Esophagus (tissue), 2 donors: ENCODE results near the gene SCN10A. TPM values are rescaled to one million over a fixed set of nuclear protein-coding genes. Genes with fewer than 3 reads are reported as not detected.

Experiments used
- H3K27ac ChIP-seq, 2 donors: one replicate each; pipeline ENCODE4 v1.5.1; 2013; ENCODE audit warnings: low read depth in 2 of 2, mild to moderate bottlenecking in 2 of 2, inconsistent platforms in 1 of 2, low read length in 1 of 2, moderate library complexity in 1 of 2
- H3K27me3 ChIP-seq, 2 donors: one replicate each; pipeline ENCODE4 v1.6.1; 2013; ENCODE audit warnings: low read length in 2 of 2, control low read depth in 1 of 2, mild to moderate bottlenecking in 1 of 2; ENCODE audit not compliant: insufficient read depth in 2 of 2, control insufficient read depth in 1 of 2
- H3K36me3 ChIP-seq, 2 donors: one replicate each; pipeline ENCODE4 v1.6.1; 2013; ENCODE audit warnings: low read length in 1 of 2; ENCODE audit not compliant: control insufficient read depth in 2 of 2, insufficient read depth in 2 of 2
- H3K4me1 ChIP-seq, 2 donors: one replicate each; pipeline ENCODE4 v1.6.1; 2013; ENCODE audit warnings: low read length in 1 of 2; ENCODE audit not compliant: control insufficient read depth in 2 of 2, insufficient read depth in 2 of 2
- H3K4me3 ChIP-seq, 2 donors: one replicate each; pipeline ENCODE4 v1.5.1; 2013; ENCODE audit warnings: low read length in 2 of 2, mild to moderate bottlenecking in 2 of 2, low read depth in 1 of 2, moderate library complexity in 1 of 2
- H3K9me3 ChIP-seq, 2 donors: one replicate each; pipeline ENCODE4 v1.6.1; 2013; ENCODE audit warnings: mild to moderate bottlenecking in 2 of 2, low read depth in 1 of 2, low read length in 1 of 2, moderate library complexity in 1 of 2; ENCODE audit not compliant: control insufficient read depth in 2 of 2, insufficient read depth in 1 of 2
- WGBS, 2 donors: extraction: QIAGEN DNeasy Blood & Tissue Kit; methylation state at CpG; one replicate each; pipeline ENCODE4 v1.1.7; 2013; 5-methylcytosine and 5-hydroxymethylcytosine counted together
- polyA plus RNA-seq, 2 donors: library from polyadenylated mRNA; stranded (reverse); fragments of 200-250 nt; gene quantifications; one replicate each; pipeline ENCODE4 v1.2.3, GENCODE V29; 2013
- donor health status: healthy with polysubstance abuse.
- donor health status: Bipolar disorder and iron deficiency.

SCN10A gene
- polyA plus RNA-seq, 2 donors: not detected

DNA sequence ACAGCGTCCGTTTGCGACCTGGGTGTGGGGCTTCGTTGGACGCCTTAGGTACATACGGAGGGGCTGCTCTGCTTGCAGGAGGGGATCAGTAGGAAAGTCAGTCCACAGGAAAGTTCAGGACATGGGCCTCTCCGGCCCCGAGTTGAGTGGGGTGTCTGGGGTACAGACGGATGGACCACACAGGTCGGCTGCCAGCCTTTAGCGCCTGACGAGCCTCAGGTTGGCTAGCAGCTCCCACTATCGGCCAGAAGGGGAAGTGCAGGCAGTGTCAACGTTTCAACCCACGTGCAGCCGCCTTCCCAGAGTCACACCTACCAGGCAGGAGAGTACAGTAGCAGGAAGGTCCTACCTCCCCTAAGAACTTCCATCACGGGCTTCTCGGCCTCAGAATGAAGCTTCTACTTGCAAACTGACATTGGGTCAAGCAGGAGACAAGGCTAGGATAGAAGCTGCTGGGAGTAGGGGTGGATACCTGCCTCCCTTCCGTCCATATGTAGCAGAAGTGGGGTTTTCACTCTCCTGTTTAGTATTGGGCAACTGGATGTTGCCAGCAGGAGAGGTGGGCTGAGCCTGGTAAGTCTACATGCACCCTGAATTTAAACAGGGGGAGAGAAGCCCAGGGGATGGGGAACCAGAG, 164.7 kb downstream of the SCN10A start:
- Histone ChIP-seq H3K36me3 (no peaks in the 10 kb centered on the region), H3K27ac (no peak overlapping the region), H3K9me3 (no peaks in the 10 kb centered on the region), H3K4me3 (no peak overlapping the region), H3K4me1 (peaks cover 5 to 12% of the 10 kb centered on the region in 2 donors), H3K27me3 (peaks cover 0 to 14% of the 10 kb centered on the region in 2 donors)
- WGBS, 2 donors: 12 to 15% methylated on average over 19 of the region's 19 CpGs

DNA sequence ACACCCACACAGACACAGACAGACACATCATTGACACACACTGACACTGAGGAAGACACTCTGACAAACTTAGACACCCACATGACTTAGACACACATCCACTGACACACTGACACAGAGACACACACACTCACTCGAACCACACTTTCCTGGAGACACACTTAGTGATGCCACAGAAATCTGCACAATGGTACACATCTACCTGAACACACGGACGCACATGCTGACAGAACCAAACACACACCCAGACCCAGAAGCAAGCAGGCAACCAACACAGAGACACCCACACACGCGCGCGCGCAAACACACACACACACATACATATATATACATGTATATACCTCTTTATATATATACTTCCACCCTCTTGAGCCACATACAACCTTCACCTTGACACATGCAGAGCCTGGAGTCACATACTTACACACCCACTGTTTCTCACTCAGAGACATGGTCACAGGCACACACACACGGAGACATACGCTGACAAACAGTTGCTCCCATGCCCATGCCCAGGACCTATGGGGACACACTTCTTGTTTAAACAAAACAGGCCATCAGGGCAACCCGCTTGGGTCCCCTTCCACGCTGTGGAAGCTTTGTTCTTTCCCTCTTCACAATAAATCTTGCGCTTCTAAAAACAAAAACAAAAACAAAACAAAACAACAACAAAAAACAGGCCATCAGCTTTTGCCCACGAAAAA, 165.6 kb downstream of the SCN10A start:
- Histone ChIP-seq H3K27me3 (peaks cover 0 to 14% of the 10 kb centered on the region in 2 donors), H3K4me3 (peak overlapping the region in 1 of 2 donors; percentile 11), H3K27ac (no peak overlapping the region), H3K36me3 (no peaks in the 10 kb centered on the region), H3K9me3 (no peaks in the 10 kb centered on the region), H3K4me1 (peaks cover 5 to 12% of the 10 kb centered on the region in 2 donors)
- WGBS, 2 donors: 72 to 76% methylated on average over 14 of the region's 14 CpGs

DNA sequence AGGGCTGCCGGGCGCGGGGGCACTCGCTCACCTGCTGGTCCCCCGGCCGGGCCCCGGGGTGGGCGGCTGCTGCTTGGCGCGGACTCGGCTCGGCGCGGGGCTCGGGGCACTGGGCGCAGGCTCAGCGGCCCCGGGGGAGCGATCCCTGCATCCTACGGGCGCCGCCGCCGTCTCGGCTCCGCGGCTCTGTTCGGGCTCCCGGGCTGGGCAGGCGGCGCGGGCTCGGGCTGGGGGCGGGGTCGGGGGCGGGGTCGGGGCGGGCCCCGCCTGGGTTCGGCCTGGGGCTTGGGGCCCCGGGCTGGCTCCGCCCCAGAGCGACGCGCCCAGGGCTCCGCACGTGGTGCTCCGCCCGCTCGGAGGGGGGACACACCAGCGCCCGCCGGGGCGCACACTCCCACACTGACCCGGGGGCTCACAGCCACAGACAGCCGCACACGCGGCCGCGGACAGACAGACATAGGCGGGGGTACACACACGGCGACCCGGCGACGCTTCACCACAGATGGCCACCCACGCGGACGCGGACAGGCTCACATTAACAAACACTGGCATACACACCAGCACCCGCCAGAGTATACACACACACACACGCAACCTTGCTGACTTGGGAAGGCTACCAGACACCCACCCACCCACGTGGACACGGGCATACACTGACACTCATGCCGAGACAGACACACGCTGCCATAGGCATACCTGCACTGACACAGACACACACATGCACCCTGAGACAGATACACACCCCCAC, 166.3 kb downstream of the SCN10A start, which contains the start of gene SCN5A:
SCN5A (minus strand) TSS at position 188 of the 748 bp plus-strand sequence. CDS start 16,380 bp downstream, outside the sequence.
- H3K36me3 ChIP-seq: no peaks in the 10 kb centered on the region
- H3K27me3 ChIP-seq: peaks cover 0 to 14% of the 10 kb centered on the region in 2 donors
- WGBS, 2 donors: 1 to 2% methylated on average over 28 to 76 of the region's 76 CpGs
- H3K4me1 ChIP-seq: peaks cover 5 to 12% of the 10 kb centered on the region in 2 donors
- no peak within 1 kb of the TSS for H3K27ac ChIP-seq
- H3K9me3 ChIP-seq: no peaks in the 10 kb centered on the region
- H3K4me3 ChIP-seq: peak within 1 kb of the TSS; percentile 33 to 45

DNA sequence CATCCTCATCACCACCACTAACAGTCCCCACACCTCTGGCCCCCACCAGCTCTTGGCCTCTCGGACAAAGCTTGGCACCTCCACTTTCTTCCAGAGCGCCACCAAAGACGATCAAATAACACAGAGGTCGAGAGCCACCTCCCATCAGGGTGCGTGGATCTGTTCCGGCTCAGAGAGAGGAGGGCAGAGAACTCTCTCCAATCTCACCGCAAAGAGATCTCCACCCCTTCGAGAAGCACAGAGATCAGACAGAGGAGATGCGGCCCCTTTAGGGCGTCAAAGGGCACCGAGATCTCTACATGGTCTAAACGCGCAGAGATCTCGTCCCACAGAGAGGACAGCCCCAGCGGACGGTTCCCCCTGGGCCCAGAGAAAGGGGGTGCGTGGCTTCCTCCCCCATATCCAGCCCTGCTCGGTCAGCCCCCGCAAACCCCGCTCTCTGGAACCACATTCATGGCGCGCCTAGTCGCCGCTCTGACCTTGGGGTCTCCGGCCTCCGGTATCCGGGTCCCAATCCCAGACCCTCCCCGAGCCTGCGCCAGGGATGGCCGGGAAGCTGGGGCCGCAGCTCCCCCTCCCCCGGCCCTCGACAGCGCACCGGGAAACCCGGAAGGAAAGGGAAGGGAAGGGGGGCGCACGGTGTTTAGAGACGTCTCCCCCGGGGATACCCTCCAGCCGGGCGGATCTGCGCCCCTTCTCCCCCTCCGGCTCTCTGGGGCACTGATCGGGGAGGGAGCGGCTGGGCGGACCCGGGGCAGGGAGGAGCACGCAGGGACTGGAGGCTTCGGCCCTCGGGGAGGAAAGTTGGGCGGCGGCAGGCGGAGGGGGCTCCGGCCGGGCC, 167.1 kb downstream of the SCN10A start:
- no peak overlapping the region for H3K27ac ChIP-seq
- H3K4me1 ChIP-seq: peaks cover 5 to 12% of the 10 kb centered on the region in 2 donors
- WGBS, 2 donors: 8 to 13% methylated on average over 41 to 56 of the region's 56 CpGs
- H3K9me3 ChIP-seq: no peaks in the 10 kb centered on the region
- H3K4me3 ChIP-seq: peak overlapping the region; percentile 33 to 45
- no peaks in the 10 kb centered on the region for H3K36me3 ChIP-seq
- H3K27me3 ChIP-seq: peaks cover 0 to 14% of the 10 kb centered on the region in 2 donors

DNA sequence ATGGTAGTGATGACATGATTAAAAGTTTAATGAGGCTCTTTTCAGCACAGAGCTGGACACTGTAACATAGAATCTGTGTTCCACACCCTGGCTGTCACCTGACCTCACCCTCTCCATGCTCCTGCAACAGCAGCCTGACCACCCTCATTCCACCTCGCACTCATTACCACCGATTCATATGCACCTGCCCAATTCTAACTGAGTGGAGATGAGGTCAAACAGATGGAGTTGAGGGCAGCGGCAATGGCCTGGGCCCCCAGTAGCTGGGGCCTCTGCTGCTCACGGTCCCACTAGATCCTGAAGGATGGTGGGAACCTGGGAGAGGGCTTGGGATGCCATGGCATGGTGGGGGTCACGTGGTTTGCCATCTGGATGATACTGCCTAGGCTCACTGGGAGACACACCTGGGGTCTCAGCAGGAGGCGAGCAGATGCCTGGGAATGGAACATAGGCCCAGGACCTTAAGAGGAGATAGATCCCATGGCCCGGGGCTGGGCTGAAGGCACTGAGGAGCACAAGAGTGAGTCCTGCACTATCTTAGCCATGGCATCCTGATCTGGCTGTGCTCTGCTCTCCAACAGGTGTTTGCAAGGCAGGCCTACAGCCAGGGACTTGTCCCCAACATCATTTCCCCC, 167.9 kb downstream of the SCN10A start:
- H3K4me1 ChIP-seq: peaks cover 5 to 12% of the 10 kb centered on the region in 2 donors
- no peak overlapping the region for H3K4me3 ChIP-seq
- 94 to 95% methylated on average over 7 of the region's 7 CpGs for WGBS, 2 donors
- H3K27me3 ChIP-seq: peaks cover 0 to 14% of the 10 kb centered on the region in 2 donors
- H3K36me3 ChIP-seq: no peaks in the 10 kb centered on the region
- no peaks in the 10 kb centered on the region for H3K9me3 ChIP-seq
- H3K27ac ChIP-seq: no peak overlapping the region

DNA sequence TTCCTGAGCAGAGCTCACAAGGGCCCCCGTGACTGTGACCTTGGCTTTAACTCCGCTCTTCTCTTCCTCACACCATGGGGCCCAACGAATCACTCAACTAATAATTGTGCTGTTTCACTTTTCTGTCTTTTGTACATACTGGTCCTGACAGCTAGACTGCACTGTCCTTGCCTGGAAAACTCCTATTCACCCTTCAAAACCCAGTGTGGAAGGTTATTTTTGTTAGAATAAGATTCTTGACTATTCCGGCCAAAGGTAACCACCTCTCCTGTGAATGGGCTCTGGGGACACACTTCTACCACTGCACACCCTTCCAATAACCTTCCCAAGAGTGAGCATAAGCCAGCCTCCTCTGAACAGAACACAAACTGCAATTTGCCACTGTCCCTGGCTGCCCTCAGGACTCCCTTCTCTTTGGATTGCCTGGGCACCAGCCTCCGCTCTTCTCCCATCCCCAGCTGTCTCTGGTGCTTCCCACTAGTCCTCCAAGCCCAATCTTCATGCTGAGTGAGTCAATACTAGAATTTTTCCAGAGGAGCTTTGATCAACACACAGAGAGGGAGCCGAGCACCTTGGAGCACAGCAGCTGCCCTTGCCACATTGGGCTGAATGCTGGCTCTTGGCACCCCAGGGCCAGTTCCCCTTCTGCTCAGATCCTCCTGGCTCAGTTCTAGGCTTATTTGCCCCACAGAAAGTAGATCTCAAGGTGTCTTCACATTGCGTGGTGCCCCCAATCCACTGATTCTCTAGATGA, 168.6 kb downstream of the SCN10A start:
- no peak overlapping the region for H3K27ac ChIP-seq
- 92 to 93% methylated on average over 7 of the region's 7 CpGs for WGBS, 2 donors
- no peaks in the 10 kb centered on the region for H3K9me3 ChIP-seq
- peaks cover 5 to 12% of the 10 kb centered on the region in 2 donors for H3K4me1 ChIP-seq
- H3K27me3 ChIP-seq: peaks cover 0 to 14% of the 10 kb centered on the region in 2 donors
- H3K4me3 ChIP-seq: no peak overlapping the region
- no peaks in the 10 kb centered on the region for H3K36me3 ChIP-seq

Other genes starting within 250 kb of the SCN10A start
- under 1 TPM; 0.02 to 0.05 TPM for gene SCN5A, start 166.5 kb downstream of the SCN10A start, polyA plus RNA-seq
- gene SCN11A, start 235.7 kb upstream of the SCN10A start, polyA plus RNA-seq: under 1 TPM in 1 of 2 donors, not detected in 1; 0.02 TPM
- 10 to 100 TPM in 1 of 2 donors, 1 to 10 TPM in 1; 7.3 to 10.4 TPM for gene WDR48, start 235.8 kb upstream of the SCN10A start, polyA plus RNA-seq